IMR-90 (cell line): Measurements from ENCODE around the gene SLC24A3. TPM values are rescaled to one million over a fixed set of nuclear protein-coding genes. Genes with fewer than 3 reads are reported as not detected.

Source experiments
- ATAC-seq: fragments of 200-7000 bp; cut with Tn5 transposase; 2 replicates; pipeline ENCODE4 v1.9.1; 2020; ENCODE audit warnings: low read depth, mild to moderate bottlenecking, moderate library complexity
- BruUV-seq: library from RNA; stranded (reverse); fragments of 400-500 nt; replicated peaks from 2 replicates; lab custom pipeline; 2021; lab: Mats Ljungman, UMichigan
- CTCF ChIA-PET: fragments of 300-600 bp; formaldehyde crosslinking; extraction: SDS; loops from one replicate; lab custom pipeline; 2021; ENCODE audit warnings: antibody characterized with exemption; lab: Yijun Ruan, JAX
- POLR2A ChIA-PET: fragments of 300-600 bp; sonication (Branson Sonifier 250); formaldehyde crosslinking; loops from one replicate; lab custom pipeline; 2022; ENCODE audit warnings: antibody characterized with exemption; ENCODE audit not compliant: unreplicated experiment; lab: Charles Lee
- DNase-seq: peaks from one replicate; pipeline ENCODE4 v3.0.0; 2013
- H2AFZ ChIP-seq: replicated peaks from 2 replicates; pipeline ENCODE3; 2013; ENCODE audit warnings: low read length, mild to moderate bottlenecking; ENCODE audit not compliant: poor library complexity
- H2AK5ac ChIP-seq: 2 replicates; pipeline ENCODE4 v1.6.1; 2013; ENCODE audit warnings: low read depth, low read length, inconsistent platforms
- H2AK9ac ChIP-seq: replicated peaks from 2 replicates; pipeline ENCODE3; 2013; ENCODE audit warnings: mild to moderate bottlenecking, low read depth, low read length, moderate library complexity; ENCODE audit not compliant: poor library complexity
- H2BK120ac ChIP-seq: 2 replicates; pipeline ENCODE4 v1.6.1; 2013; ENCODE audit warnings: low read depth, low read length, inconsistent platforms
- H2BK15ac ChIP-seq: 3 replicates; pipeline ENCODE4 v1.6.1; 2013; ENCODE audit warnings: low read depth, low read length, inconsistent platforms
- H2BK20ac ChIP-seq: 2 replicates; pipeline ENCODE4 v1.6.1; 2013; ENCODE audit warnings: low read depth, mild to moderate bottlenecking, inconsistent platforms, low read length, moderate library complexity
- H2BK5ac ChIP-seq: 2 replicates; pipeline ENCODE4 v1.6.1; 2013; ENCODE audit warnings: mild to moderate bottlenecking, low read depth, low read length, inconsistent platforms; ENCODE audit not compliant: poor library complexity, severe bottlenecking
- H3K14ac ChIP-seq: replicated peaks from 2 replicates; pipeline ENCODE4 v1.6.1; 2013; ENCODE audit warnings: low read depth, low read length, inconsistent platforms
- H3K18ac ChIP-seq: 2 replicates; pipeline ENCODE4 v1.6.1; 2013; ENCODE audit warnings: low read depth, low read length, control low read depth
- H3K23ac ChIP-seq: 2 replicates; pipeline ENCODE4 v1.6.1; 2013; ENCODE audit warnings: low read depth, low read length, inconsistent platforms
- H3K27ac ChIP-seq: 2 replicates; pipeline ENCODE4 v1.5.1; 2013; ENCODE audit warnings: mild to moderate bottlenecking, control low read depth, low read length; ENCODE audit not compliant: insufficient read depth
- H3K27me3 ChIP-seq: 2 replicates; pipeline ENCODE4 v1.6.1; 2013; ENCODE audit warnings: low read length; ENCODE audit not compliant: control insufficient read depth, insufficient read depth
- H3K36me3 ChIP-seq: 2 replicates; pipeline ENCODE4 v1.6.1; 2013; ENCODE audit warnings: low read length, mixed read lengths; ENCODE audit not compliant: control insufficient read depth, insufficient read depth
- H3K4ac ChIP-seq: 2 replicates; pipeline ENCODE4 v1.6.1; 2013; ENCODE audit warnings: low read depth, low read length, inconsistent platforms
- H3K4me1 ChIP-seq: 2 replicates; pipeline ENCODE4 v1.6.1; 2013; ENCODE audit warnings: low read length, mixed read lengths; ENCODE audit not compliant: control insufficient read depth, insufficient read depth
- H3K4me2 ChIP-seq: 2 replicates; pipeline ENCODE4 v1.6.1; 2013; ENCODE audit warnings: low read depth, mild to moderate bottlenecking, control low read depth, low read length, moderate library complexity
- H3K4me3 ChIP-seq: 2 replicates; pipeline ENCODE4 v1.5.1; 2013; ENCODE audit warnings: low read depth, mild to moderate bottlenecking, control low read depth, low read length, moderate library complexity; ENCODE audit not compliant: insufficient read depth
- H3K56ac ChIP-seq: 2 replicates; pipeline ENCODE4 v1.6.1; 2013; ENCODE audit warnings: low read length, inconsistent platforms; ENCODE audit not compliant: insufficient read depth; ENCODE audit errors: extremely low read depth
- H3K79me1 ChIP-seq, 2 experiments: 2 replicates each; pipeline ENCODE4 v1.6.1; 2013; ENCODE audit warnings: low read length in 2 of 2, inconsistent platforms in 1 of 2, low read depth in 1 of 2
- H3K9ac ChIP-seq: 2 replicates; pipeline ENCODE4 v1.6.1; 2013; ENCODE audit warnings: low read depth, low read length, control low read depth
- H3K9me1 ChIP-seq: 2 replicates; pipeline ENCODE4 v1.6.1; 2013; ENCODE audit warnings: low read length, inconsistent platforms; ENCODE audit not compliant: insufficient read depth
- H3K9me3 ChIP-seq: 2 replicates; pipeline ENCODE4 v1.6.1; 2013; ENCODE audit warnings: low read length; ENCODE audit not compliant: control insufficient read depth, insufficient read depth
- H4K20me1 ChIP-seq: 2 replicates; pipeline ENCODE4 v1.6.1; 2013; ENCODE audit warnings: low read length, inconsistent platforms; ENCODE audit not compliant: insufficient read depth
- H4K5ac ChIP-seq: 2 replicates; pipeline ENCODE4 v1.6.1; 2013; ENCODE audit warnings: mild to moderate bottlenecking, low read depth, low read length, control low read depth
- H4K8ac ChIP-seq, 2 experiments: 2 replicates each; pipeline ENCODE4 v1.6.1; 2013; ENCODE audit warnings: low read depth in 2 of 2, low read length in 2 of 2, control low read depth in 1 of 2, inconsistent platforms in 1 of 2
- H4K91ac ChIP-seq: 2 replicates; pipeline ENCODE4 v1.6.1; 2013; ENCODE audit warnings: low read depth, low read length, inconsistent platforms; ENCODE audit not compliant: insufficient read depth
- CHD1 ChIP-seq: IDR thresholded peaks from 2 replicates; pipeline ENCODE4 v1.6.1; 2012; ENCODE audit warnings: low read depth, low read length, improper control_type of control experiment
- MAZ ChIP-seq: IDR thresholded peaks from 2 replicates; pipeline ENCODE4 v1.6.1; 2012; ENCODE audit warnings: low read depth, mild to moderate bottlenecking, low read length, improper control_type of control experiment, moderate library complexity, borderline replicate concordance
- RCOR1 ChIP-seq: IDR thresholded peaks from 2 replicates; pipeline ENCODE4 v1.6.1; 2012; ENCODE audit warnings: mild to moderate bottlenecking, low read length, improper control_type of control experiment; ENCODE audit not compliant: insufficient replicate concordance
- WGBS, 2 experiments: methylation state at CpG; one replicate each; pipeline versions ENCODE4 v1.1.5 to v1.1.7; 2013; ENCODE audit warnings: missing lambda C conversion rate in 2 of 2; ENCODE audit not compliant: insufficient read length in 1 of 2; ENCODE audit errors: extremely low coverage in 2 of 2; 5-methylcytosine and 5-hydroxymethylcytosine counted together
- dilution Hi-C: fragments of 300-500 bp; cut with HindIII; formaldehyde crosslinking; loops from one replicate; pipeline ENCODE4 v1.14.3; 2018; ENCODE audit warnings: low sequenced_read_pairs; ENCODE audit not compliant: unreplicated experiment
- in situ Hi-C: fragments of 300-500 bp; cut with MboI; formaldehyde crosslinking; loops from 3 replicates; pipeline ENCODE4 v1.14.3; 2019; ENCODE audit warnings: low sequenced_read_pairs, inconsistent platforms, mixed read lengths
- intact Hi-C: fragments of 100-400 bp; cut with micrococcal nuclease; formaldehyde crosslinking; loops from 2 replicates; pipeline ENCODE4 v1.10.0; 2022
- polyA plus RNA-seq, 3 experiments: library from polyadenylated mRNA; depleted of rRNA; stranded (reverse); fragments of >200 nt; gene quantifications; 2 replicates each; pipeline ENCODE4 v1.2.3, GENCODE V29; 2012; ENCODE audit warnings: low replicate concordance in 1 of 3
- total RNA-seq: library from RNA; depleted of rRNA; stranded (reverse); fragments of >200 nt; gene quantifications from 2 replicates; pipeline ENCODE4 v1.2.3, GENCODE V29; 2012
- TF ChIP-seq, protein P1 (sequence below): fragments of 150-350 bp; IDR thresholded peaks from 2 replicates; pipeline ENCODE4 v1.6.1; 2017; ENCODE audit warnings: mild to moderate bottlenecking, antibody characterized with exemption, low read length, low read depth
- TF ChIP-seq, protein P2 (sequence below): fragments of 150-350 bp; IDR thresholded peaks from 2 replicates; pipeline ENCODE4 v1.6.1; 2016; ENCODE audit warnings: low read depth, mild to moderate bottlenecking, low read length, moderate library complexity, borderline replicate concordance

SLC24A3 gene
- total and polyA plus RNA-seq, 2 of the 4 experiments (the other 2 are of a cell fraction) = not detected

DNA sequence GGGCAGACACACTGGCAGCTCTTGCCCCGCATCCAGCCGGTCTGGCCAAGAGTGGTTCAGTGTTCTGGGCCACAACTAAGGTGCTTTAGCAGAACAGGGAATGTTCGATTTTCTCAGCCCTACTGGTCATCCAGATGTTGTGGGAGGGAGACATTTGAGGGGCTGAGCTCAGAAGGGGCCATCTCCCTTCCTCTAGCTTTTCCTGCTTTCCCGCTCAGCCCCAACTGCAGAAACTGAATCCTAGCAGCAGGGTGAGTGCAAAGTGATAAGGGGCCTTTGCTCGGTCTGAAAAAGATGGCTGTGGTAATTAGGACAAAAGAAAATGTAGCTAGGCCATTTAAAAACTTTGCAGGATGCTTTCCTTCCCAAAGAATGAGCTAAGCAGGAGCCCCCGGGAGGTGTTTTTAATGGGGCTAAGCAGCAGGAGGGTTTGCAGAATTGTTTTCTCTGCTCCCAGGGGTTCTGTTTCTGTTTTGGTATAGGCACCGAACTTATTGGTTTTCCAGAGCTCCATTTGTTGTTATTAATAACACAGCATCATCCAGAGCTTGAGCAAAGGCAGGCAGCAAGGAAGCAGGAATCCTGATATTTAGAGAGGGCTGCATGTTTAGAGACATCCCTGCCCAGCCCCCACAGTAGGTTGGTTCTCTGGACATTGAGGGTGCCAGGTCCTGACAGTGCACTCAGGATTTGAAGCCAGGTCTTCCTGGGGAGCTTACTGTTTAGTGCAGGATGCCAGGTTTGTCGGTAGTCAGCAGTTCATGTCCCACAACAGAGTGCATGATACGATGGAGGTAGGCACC is 210.9 kb downstream of the SLC24A3 start:
- Histone ChIP-seq H3K9ac (no peak overlapping the region), H3K18ac (no peak overlapping the region), H3K4me1 (no peaks in the 10 kb centered on the region), H3K4me2 (no peak overlapping the region), H2AK5ac (no peak overlapping the region), H4K8ac (no peak overlapping the region), H3K4ac (no peak overlapping the region), H3K9me1 (no peaks in the 10 kb centered on the region), H3K79me1 (no peaks in the 10 kb centered on the region), H2BK5ac (no peak overlapping the region), H3K14ac (no peak overlapping the region), H3K23ac (no peak overlapping the region), H2BK20ac (no peak overlapping the region), H3K36me3 (no peaks in the 10 kb centered on the region), H3K56ac (no peak overlapping the region), H3K9me3 (no peaks in the 10 kb centered on the region), H2AFZ (peak overlapping the region; percentile 43), H3K27ac (no peak overlapping the region), H4K20me1 (no peaks in the 10 kb centered on the region), H2BK15ac (no peak overlapping the region), H3K4me3 (no peak overlapping the region), H2BK120ac (no peak overlapping the region), H4K91ac (no peak overlapping the region), H2AK9ac (no peak overlapping the region), H3K27me3 (no peaks in the 10 kb centered on the region), H4K5ac (no peak overlapping the region)
- CTCF ChIA-PET = no interaction called here
- no peak for DNase-seq
- TF ChIP-seq, protein P1, sequence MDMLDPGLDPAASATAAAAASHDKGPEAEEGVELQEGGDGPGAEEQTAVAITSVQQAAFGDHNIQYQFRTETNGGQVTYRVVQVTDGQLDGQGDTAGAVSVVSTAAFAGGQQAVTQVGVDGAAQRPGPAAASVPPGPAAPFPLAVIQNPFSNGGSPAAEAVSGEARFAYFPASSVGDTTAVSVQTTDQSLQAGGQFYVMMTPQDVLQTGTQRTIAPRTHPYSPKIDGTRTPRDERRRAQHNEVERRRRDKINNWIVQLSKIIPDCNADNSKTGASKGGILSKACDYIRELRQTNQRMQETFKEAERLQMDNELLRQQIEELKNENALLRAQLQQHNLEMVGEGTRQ = no peak
- no peak for TF ChIP-seq RCOR1
- TF ChIP-seq, protein P2, sequence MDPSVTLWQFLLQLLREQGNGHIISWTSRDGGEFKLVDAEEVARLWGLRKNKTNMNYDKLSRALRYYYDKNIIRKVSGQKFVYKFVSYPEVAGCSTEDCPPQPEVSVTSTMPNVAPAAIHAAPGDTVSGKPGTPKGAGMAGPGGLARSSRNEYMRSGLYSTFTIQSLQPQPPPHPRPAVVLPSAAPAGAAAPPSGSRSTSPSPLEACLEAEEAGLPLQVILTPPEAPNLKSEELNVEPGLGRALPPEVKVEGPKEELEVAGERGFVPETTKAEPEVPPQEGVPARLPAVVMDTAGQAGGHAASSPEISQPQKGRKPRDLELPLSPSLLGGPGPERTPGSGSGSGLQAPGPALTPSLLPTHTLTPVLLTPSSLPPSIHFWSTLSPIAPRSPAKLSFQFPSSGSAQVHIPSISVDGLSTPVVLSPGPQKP = no peak
- TF ChIP-seq MAZ = no peak
- no peak for TF ChIP-seq CHD1
- ATAC-seq = no peak
- no TSS peak for BruUV-seq
- POLR2A ChIA-PET = no interaction called here
- intact Hi-C loops = no loop called here
- dilution Hi-C loops = no loop called here
- in situ Hi-C loops = no loop called here
- WGBS, 2 experiments = 54% methylated on average over 4 of the region's 9 CpGs; no CpG with 5 or more reads in 1 of the 2 experiments
